Thoracic aorta (tissue), 2 donors: Measurements from ENCODE around the gene SNRNP70. TPM values are rescaled to one million over a fixed set of nuclear protein-coding genes. Genes with fewer than 3 reads are reported as not detected.

Experiments
- ATAC-seq: fragments of 150-250 bp; one replicate; pipeline ENCODE4 v1.8.0; 2017; ENCODE audit warnings: low read depth; ENCODE audit not compliant: insufficient number of reproducible peaks, low FRiP score
- DNase-seq: peaks from one replicate; pipeline ENCODE4 v3.0.0-alpha.2; 2020; ENCODE audit warnings: low spot score
- H3K27ac ChIP-seq, 2 donors: fragments of 200-600 bp; sonication (generic); 1 replicate in 1 of 2; 2 replicates in 1 of 2; pipeline ENCODE4 v1.5.1; 2016; ENCODE audit warnings: mild to moderate bottlenecking in 2 of 2, moderate library complexity in 2 of 2
- H3K27me3 ChIP-seq: fragments of 200-600 bp; sonication (generic); replicated peaks from 2 replicates; pipeline ENCODE4 v1.6.0; 2016; ENCODE audit warnings: mild to moderate bottlenecking; ENCODE audit not compliant: insufficient read depth
- H3K36me3 ChIP-seq: fragments of 200-600 bp; sonication (generic); one replicate; pipeline ENCODE4 v1.5.1; 2016
- H3K4me1 ChIP-seq, 2 donors: fragments of 200-600 bp; sonication (generic); 1 replicate in 1 of 2; 2 replicates in 1 of 2; pipeline versions ENCODE4 v1.5.1 to v1.6.0; 2016; ENCODE audit warnings: low read depth in 2 of 2, mild to moderate bottlenecking in 1 of 2; ENCODE audit not compliant: control insufficient read depth in 1 of 2
- H3K4me3 ChIP-seq: fragments of 200-600 bp; sonication (generic); 2 replicates; pipeline ENCODE4 v1.5.1; 2016; ENCODE audit warnings: mild to moderate bottlenecking
- H3K9me3 ChIP-seq: fragments of 200-600 bp; sonication (generic); 2 replicates; pipeline ENCODE4 v1.5.1; 2016
- total RNA-seq, 2 donors: library from RNA; depleted of rRNA; stranded (reverse); fragments of >200 nt; gene quantifications; one replicate each; pipeline versions ENCODE4 v1.1.0 to v1.2.3, GENCODE V29; 2016
- TF ChIP-seq, protein P1 (sequence below): fragments of 200-600 bp; sonication (generic); IDR thresholded peaks from one replicate; pipeline ENCODE4 v1.5.1; 2019; ENCODE audit warnings: antibody characterized with exemption

The SNRNP70 gene
- total RNA-seq, 2 donors from 2014 or later, result 339 to 438 TPM

GRCh38 chr19:49114630-49115363, 29.5 kb downstream of the SNRNP70 start:
- Histone ChIP-seq H3K4me1 (peaks cover 21 to 48% of the 10 kb centered on the region in 2 donors), H3K36me3 (no peaks in the 10 kb centered on the region), H3K27ac (peak overlapping the region; percentile 72 to 84), H3K4me3 (peak overlapping the region; percentile 94), H3K27me3 (no peaks in the 10 kb centered on the region), H3K9me3 (no peaks in the 10 kb centered on the region)
- ATAC-seq (no peak), DNase-seq (no peak)
- TF ChIP-seq, protein P1, sequence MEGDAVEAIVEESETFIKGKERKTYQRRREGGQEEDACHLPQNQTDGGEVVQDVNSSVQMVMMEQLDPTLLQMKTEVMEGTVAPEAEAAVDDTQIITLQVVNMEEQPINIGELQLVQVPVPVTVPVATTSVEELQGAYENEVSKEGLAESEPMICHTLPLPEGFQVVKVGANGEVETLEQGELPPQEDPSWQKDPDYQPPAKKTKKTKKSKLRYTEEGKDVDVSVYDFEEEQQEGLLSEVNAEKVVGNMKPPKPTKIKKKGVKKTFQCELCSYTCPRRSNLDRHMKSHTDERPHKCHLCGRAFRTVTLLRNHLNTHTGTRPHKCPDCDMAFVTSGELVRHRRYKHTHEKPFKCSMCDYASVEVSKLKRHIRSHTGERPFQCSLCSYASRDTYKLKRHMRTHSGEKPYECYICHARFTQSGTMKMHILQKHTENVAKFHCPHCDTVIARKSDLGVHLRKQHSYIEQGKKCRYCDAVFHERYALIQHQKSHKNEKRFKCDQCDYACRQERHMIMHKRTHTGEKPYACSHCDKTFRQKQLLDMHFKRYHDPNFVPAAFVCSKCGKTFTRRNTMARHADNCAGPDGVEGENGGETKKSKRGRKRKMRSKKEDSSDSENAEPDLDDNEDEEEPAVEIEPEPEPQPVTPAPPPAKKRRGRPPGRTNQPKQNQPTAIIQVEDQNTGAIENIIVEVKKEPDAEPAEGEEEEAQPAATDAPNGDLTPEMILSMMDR, result no peak

- TF ChIP-seq, protein P1, result no peak
- DNase-seq (no peak), ATAC-seq (no peak)
- Histone ChIP-seq H3K4me3 (no peak overlapping the region), H3K36me3 (no peaks in the 10 kb centered on the region), H3K27ac (no peak overlapping the region), H3K9me3 (no peaks in the 10 kb centered on the region), H3K27me3 (no peaks in the 10 kb centered on the region), H3K4me1 (peaks cover 17 to 37% of the 10 kb centered on the region in 2 donors)
These were observed 31.3 kb downstream of the SNRNP70 start for GRCh38 chr19:49116544-49116943.

DNA sequence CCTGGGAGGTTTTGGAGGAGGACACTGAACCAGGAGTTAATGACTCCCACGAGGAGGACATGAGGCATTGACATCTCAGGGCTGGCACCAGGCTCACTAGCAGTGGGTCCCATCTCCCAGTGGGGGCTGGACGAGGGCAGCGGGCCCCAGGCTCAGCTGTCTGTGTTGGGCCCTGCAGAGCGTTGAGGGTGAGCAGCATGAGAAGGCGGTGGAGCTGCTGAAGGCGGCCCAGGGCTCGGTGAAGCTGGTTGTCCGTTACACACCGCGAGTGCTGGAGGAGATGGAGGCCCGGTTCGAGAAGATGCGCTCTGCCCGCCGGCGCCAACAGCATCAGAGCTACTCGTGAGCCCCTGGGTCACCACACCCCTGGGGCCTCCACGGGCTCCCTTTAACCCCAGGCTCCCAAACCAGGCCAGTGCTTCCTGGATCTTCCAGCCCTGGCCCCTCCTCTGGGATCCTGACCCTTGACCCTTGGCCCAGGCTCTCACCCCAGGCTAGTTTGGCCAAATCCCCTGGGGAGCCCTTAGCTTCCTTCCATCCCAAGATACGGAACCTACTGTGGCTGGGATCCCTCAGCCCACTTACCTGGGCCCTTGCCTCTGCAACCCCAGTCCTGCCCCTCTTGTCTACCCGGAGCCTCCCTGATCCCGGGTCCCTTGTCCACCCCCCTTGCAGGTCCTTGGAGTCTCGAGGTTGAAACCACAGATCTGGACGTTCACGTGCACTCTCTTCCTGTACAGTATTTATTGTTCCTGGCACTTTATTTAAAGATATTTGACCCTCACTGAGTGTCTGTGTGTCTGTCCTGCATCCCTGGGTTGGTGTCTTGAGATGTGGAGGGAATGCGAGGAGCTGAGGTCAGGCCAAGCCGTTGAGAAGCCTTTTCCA, 32.7 kb downstream of the SNRNP70 start:
- Histone ChIP-seq H3K9me3 (no peaks in the 10 kb centered on the region), H3K4me1 (peaks cover 17 to 36% of the 10 kb centered on the region in 2 donors), H3K36me3 (no peaks in the 10 kb centered on the region), H3K4me3 (peak overlapping the region; percentile 88), H3K27me3 (no peaks in the 10 kb centered on the region), H3K27ac (peak overlapping the region; percentile 91 to 98)
- no peak for DNase-seq
- no peak for ATAC-seq
- TF ChIP-seq, protein P1, result no peak

GRCh38 chr19:49118565-49119410, 33.5 kb downstream of the SNRNP70 start, which contains the start of gene C19orf73:
Gene C19orf73, minus strand, starts transcription at chr19:49119143. Its CDS starts 121 bp downstream, at chr19:49119022.
- no peaks in the 10 kb centered on the region for H3K36me3 ChIP-seq
- ATAC-seq, result peak; percentile 86
- TF ChIP-seq, protein P1, result peak; percentile 39
- H3K9me3 ChIP-seq, result no peaks in the 10 kb centered on the region
- no peaks in the 10 kb centered on the region for H3K27me3 ChIP-seq
- DNase-seq, result peak; percentile 62
- H3K27ac ChIP-seq, result peak within 1 kb of the TSS; percentile 91 to 98
- peaks cover 15 to 34% of the 10 kb centered on the region in 2 donors for H3K4me1 ChIP-seq
- peak within 1 kb of the TSS; percentile 88 for H3K4me3 ChIP-seq
